Breast epithelium (tissue), 3 donors: ENCODE results near the gene NR1I3.

Experiments used
- POLR2A ChIP-seq: fragments of 450-650 bp; IDR thresholded peaks from one replicate; pipeline ENCODE4 v1.6.1; 2016; ENCODE audit warnings: antibody characterized with exemption, mild to moderate bottlenecking, moderate library complexity
- POLR2AphosphoS5 ChIP-seq, 3 donors: sonication (generic); formaldehyde crosslinking; IDR thresholded peaks; one replicate each; pipeline ENCODE4 v1.6.1; 2017; ENCODE audit warnings: antibody characterized with exemption in 3 of 3
- TF ChIP-seq, protein P1 (sequence below), 3 donors: fragments of 450-650 bp; IDR thresholded peaks; one replicate each; pipeline ENCODE4 v1.5.1; 2016 to 2017; ENCODE audit warnings: antibody characterized with exemption in 3 of 3, mild to moderate bottlenecking in 3 of 3, moderate library complexity in 3 of 3

DNA sequence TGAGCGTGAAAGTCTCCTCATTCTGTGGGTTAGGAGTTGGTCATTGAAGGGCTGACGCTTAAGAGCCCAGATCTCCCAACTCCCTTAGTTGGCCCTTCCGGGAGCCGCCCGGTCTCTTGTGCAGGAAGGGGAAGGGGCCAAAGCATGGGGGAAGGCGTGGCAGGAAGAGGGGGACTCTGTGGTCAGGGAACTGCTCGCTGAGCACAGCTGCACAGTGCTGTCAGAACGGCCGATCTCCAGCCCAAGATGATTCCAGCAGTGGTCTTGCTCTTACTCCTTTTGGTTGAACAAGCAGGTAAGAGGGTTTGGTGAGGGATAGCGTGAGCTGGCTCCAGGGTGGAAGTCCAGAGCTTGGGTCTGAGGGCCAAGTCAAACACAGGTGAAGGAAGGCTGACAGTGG lies 22.9 kb downstream of the NR1I3 start, which contains the start of gene FCER1G:
- TF ChIP-seq, protein P1, sequence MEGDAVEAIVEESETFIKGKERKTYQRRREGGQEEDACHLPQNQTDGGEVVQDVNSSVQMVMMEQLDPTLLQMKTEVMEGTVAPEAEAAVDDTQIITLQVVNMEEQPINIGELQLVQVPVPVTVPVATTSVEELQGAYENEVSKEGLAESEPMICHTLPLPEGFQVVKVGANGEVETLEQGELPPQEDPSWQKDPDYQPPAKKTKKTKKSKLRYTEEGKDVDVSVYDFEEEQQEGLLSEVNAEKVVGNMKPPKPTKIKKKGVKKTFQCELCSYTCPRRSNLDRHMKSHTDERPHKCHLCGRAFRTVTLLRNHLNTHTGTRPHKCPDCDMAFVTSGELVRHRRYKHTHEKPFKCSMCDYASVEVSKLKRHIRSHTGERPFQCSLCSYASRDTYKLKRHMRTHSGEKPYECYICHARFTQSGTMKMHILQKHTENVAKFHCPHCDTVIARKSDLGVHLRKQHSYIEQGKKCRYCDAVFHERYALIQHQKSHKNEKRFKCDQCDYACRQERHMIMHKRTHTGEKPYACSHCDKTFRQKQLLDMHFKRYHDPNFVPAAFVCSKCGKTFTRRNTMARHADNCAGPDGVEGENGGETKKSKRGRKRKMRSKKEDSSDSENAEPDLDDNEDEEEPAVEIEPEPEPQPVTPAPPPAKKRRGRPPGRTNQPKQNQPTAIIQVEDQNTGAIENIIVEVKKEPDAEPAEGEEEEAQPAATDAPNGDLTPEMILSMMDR (IDR thresholded peaks at IDR 0.05), result no peak
- TF ChIP-seq POLR2AphosphoS5 (IDR thresholded peaks at IDR 0.05) (no peak), POLR2A (no peak)
